H1 (cell line): ENCODE measurements around the gene SLC13A3. TPM values are rescaled to one million over a fixed set of nuclear protein-coding genes. Genes with fewer than 3 reads are reported as not detected.

Experiments
- CTCF ChIA-PET: fragments of 300-600 bp; sonication (Branson Sonifier 250); formaldehyde crosslinking; loops from one replicate; lab custom pipeline; 2021; ENCODE audit not compliant: partially characterized antibody; lab: Charles Lee
- POLR2A ChIA-PET: fragments of 300-600 bp; sonication (Branson Sonifier 250); formaldehyde crosslinking; loops from one replicate; lab custom pipeline; 2021; ENCODE audit warnings: inconsistent platforms; ENCODE audit not compliant: partially characterized antibody; lab: Charles Lee
- DNase-seq, 2 experiments: peaks; one replicate each; pipeline versions ENCODE4 v3.0.0 to v3.0.0-alpha.2; 2010 to 2022; ENCODE audit warnings: low spot score in 2 of 2, low read depth in 1 of 2, mixed read lengths in 1 of 2
- FAIRE-seq: peaks from 2 replicates; lab custom pipeline; 2011; peaks lifted over from hg19 to GRCh38; lab: Jason Lieb, UNC
- H2AFZ ChIP-seq: 2 replicates; pipeline ENCODE4 v1.8.1; 2012; ENCODE audit warnings: low read length, inconsistent platforms
- H2AK5ac ChIP-seq: 2 replicates; pipeline ENCODE4 v1.6.1; 2013; ENCODE audit warnings: low read depth, low read length
- H2BK120ac ChIP-seq: replicated peaks from 2 replicates; pipeline ENCODE3; 2013; ENCODE audit warnings: low read depth, low read length, inconsistent platforms
- H2BK12ac ChIP-seq: 2 replicates; pipeline ENCODE4 v1.6.1; 2013; ENCODE audit warnings: low read depth, low read length
- H2BK15ac ChIP-seq: 2 replicates; pipeline ENCODE4 v1.6.1; 2013; ENCODE audit warnings: low read length
- H2BK20ac ChIP-seq: 2 replicates; pipeline ENCODE4 v1.6.1; 2013; ENCODE audit warnings: low read length
- H2BK5ac ChIP-seq: 2 replicates; pipeline ENCODE4 v1.6.1; 2013; ENCODE audit warnings: low read depth, low read length
- H3K14ac ChIP-seq: 2 replicates; pipeline ENCODE4 v1.6.1; 2013; ENCODE audit warnings: inconsistent platforms; ENCODE audit not compliant: insufficient read length
- H3K18ac ChIP-seq: 2 replicates; pipeline ENCODE4 v1.6.1; 2013; ENCODE audit warnings: low read length; ENCODE audit errors: extremely low read depth
- H3K23ac ChIP-seq: 2 replicates; pipeline ENCODE4 v1.6.1; 2013; ENCODE audit warnings: inconsistent platforms; ENCODE audit not compliant: insufficient read length
- H3K23me2 ChIP-seq: 2 replicates; pipeline ENCODE4 v1.6.1; 2013; ENCODE audit warnings: low read depth, low read length
- H3K27ac ChIP-seq: 2 replicates; pipeline ENCODE4 v1.6.1; 2011; ENCODE audit warnings: low read depth, low read length, inconsistent platforms
- H3K27me3 ChIP-seq, 4 experiments: replicated peaks in 1 of 4; 1 replicate in 1 of 4; 2 replicates in 3 of 4; pipeline versions ENCODE4 v1.6.1 to v1.8.1; 2011 to 2013; ENCODE audit warnings: low read length in 3 of 4, mild to moderate bottlenecking in 3 of 4, inconsistent platforms in 2 of 4, mixed read lengths in 2 of 4, moderate library complexity in 1 of 4; ENCODE audit not compliant: control insufficient read depth in 3 of 4, insufficient read depth in 3 of 4; ENCODE audit errors: extremely low read depth in 1 of 4
- H3K36me3 ChIP-seq, 4 experiments: 2 replicates each; pipeline versions ENCODE4 v1.6.1 to v1.8.1; 2011 to 2013; ENCODE audit warnings: mild to moderate bottlenecking in 4 of 4, low read length in 3 of 4, moderate library complexity in 2 of 4, control low read depth in 1 of 4, inconsistent platforms in 1 of 4; ENCODE audit not compliant: insufficient read depth in 4 of 4, control insufficient read depth in 2 of 4
- H3K4ac ChIP-seq: replicated peaks from 2 replicates; pipeline ENCODE3; 2013; ENCODE audit warnings: low read length, low read depth, mixed read lengths, inconsistent platforms; ENCODE audit not compliant: insufficient read length
- H3K4me1 ChIP-seq, 4 experiments: replicated peaks in 1 of 4; 1 replicate in 1 of 4; 2 replicates in 3 of 4; pipeline versions ENCODE4 v1.6.1 to v1.8.1; 2011 to 2013; ENCODE audit warnings: low read length in 3 of 4, inconsistent platforms in 2 of 4, mixed read lengths in 1 of 4; ENCODE audit not compliant: insufficient read depth in 4 of 4, control insufficient read depth in 3 of 4
- H3K4me2 ChIP-seq, 2 experiments: 2 replicates each; pipeline versions ENCODE4 v1.6.1 to v1.8.1; 2011 to 2013; ENCODE audit warnings: low read depth in 2 of 2, low read length in 2 of 2, control low read depth in 1 of 2, inconsistent platforms in 1 of 2, mild to moderate bottlenecking in 1 of 2; ENCODE audit not compliant: insufficient read depth in 1 of 2
- H3K4me3 ChIP-seq, 4 experiments: fragments of 200-600, 300-600 bp in 1 of 4; sonication (generic), shearing (Covaris generic), sonication (Bioruptor Twin) in 1 of 4; 2 replicates each; pipeline versions ENCODE4 v1.5.1 to v1.8.1; 2011 to 2016; ENCODE audit warnings: low read length in 4 of 4, low read depth in 3 of 4, control low read depth in 2 of 4, inconsistent platforms in 2 of 4, mild to moderate bottlenecking in 2 of 4, mixed read lengths in 1 of 4, moderate library complexity in 1 of 4; ENCODE audit not compliant: insufficient read depth in 2 of 4; ENCODE audit errors: extremely low read depth in 1 of 4
- H3K56ac ChIP-seq: replicated peaks from 2 replicates; pipeline ENCODE3; 2013; ENCODE audit warnings: low read depth, mild to moderate bottlenecking, mixed read lengths, low read length, inconsistent platforms; ENCODE audit not compliant: insufficient read length
- H3K79me1 ChIP-seq: 2 replicates; pipeline ENCODE4 v1.6.1; 2013; ENCODE audit warnings: low read depth, low read length, control low read depth
- H3K79me2 ChIP-seq, 2 experiments: 2 replicates each; pipeline versions ENCODE4 v1.6.1 to v1.8.1; 2012 to 2013; ENCODE audit warnings: low read length in 2 of 2, mild to moderate bottlenecking in 2 of 2, inconsistent platforms in 1 of 2; ENCODE audit not compliant: insufficient read depth in 2 of 2, control insufficient read depth in 1 of 2
- H3K9ac ChIP-seq, 4 experiments: replicated peaks in 1 of 4; 1 replicate in 1 of 4; 2 replicates in 3 of 4; pipeline versions ENCODE4 v1.6.1 to v1.8.1; 2011 to 2013; ENCODE audit warnings: low read depth in 3 of 4, low read length in 3 of 4, control low read depth in 2 of 4, mild to moderate bottlenecking in 2 of 4, moderate library complexity in 2 of 4, inconsistent platforms in 1 of 4; ENCODE audit errors: extremely low read depth in 1 of 4
- H3K9me3 ChIP-seq, 2 experiments: 2 replicates each; pipeline versions ENCODE4 v1.6.1 to v1.8.1; 2012 to 2013; ENCODE audit warnings: mild to moderate bottlenecking in 2 of 2, moderate library complexity in 2 of 2, control low read depth in 1 of 2, inconsistent platforms in 1 of 2, low read depth in 1 of 2, low read length in 1 of 2, mixed read lengths in 1 of 2; ENCODE audit not compliant: insufficient read depth in 2 of 2
- H4K20me1 ChIP-seq, 2 experiments: replicated peaks in 1 of 2; 2 replicates each; pipeline versions ENCODE3 to v1.8.1; 2011 to 2013; ENCODE audit warnings: inconsistent platforms in 2 of 2, low read length in 2 of 2, mild to moderate bottlenecking in 1 of 2; ENCODE audit not compliant: insufficient read depth in 2 of 2, control insufficient read depth in 1 of 2
- H4K5ac ChIP-seq: 2 replicates; pipeline ENCODE4 v1.6.1; 2013; ENCODE audit warnings: low read length, low read depth, mixed read lengths, inconsistent platforms; ENCODE audit not compliant: insufficient read length
- H4K8ac ChIP-seq: 2 replicates; pipeline ENCODE4 v1.8.0; 2013; ENCODE audit warnings: mild to moderate bottlenecking, moderate library complexity, low read length, inconsistent platforms; ENCODE audit not compliant: insufficient read depth; ENCODE audit errors: extremely low read depth
- H4K91ac ChIP-seq: replicated peaks from 2 replicates; pipeline ENCODE3; 2013; ENCODE audit warnings: low read length, mixed read lengths, inconsistent platforms; ENCODE audit not compliant: insufficient read length
- ATF3 ChIP-seq: IDR thresholded peaks from 2 replicates; pipeline ENCODE4 v1.6.1; 2011; ENCODE audit warnings: low read depth, mild to moderate bottlenecking, low read length; ENCODE audit not compliant: insufficient read depth
- BCL11A ChIP-seq, 2 experiments: IDR thresholded peaks; one replicate each; pipeline ENCODE4 v1.6.1; 2011; ENCODE audit warnings: low read depth in 2 of 2, low read length in 2 of 2, mild to moderate bottlenecking in 2 of 2
- CTBP2 ChIP-seq: IDR thresholded peaks from 2 replicates; pipeline ENCODE4 v1.7.0; 2011; ENCODE audit warnings: borderline replicate concordance, mild to moderate bottlenecking, moderate library complexity, mixed read lengths, low read length; ENCODE audit not compliant: insufficient read depth, insufficient read length
- HDAC6 ChIP-seq: IDR thresholded peaks from one replicate; pipeline ENCODE4 v1.7.1; 2012; ENCODE audit warnings: low read depth, mild to moderate bottlenecking, inconsistent platforms, low read length, moderate library complexity
- NANOG ChIP-seq: IDR thresholded peaks from 2 replicates; pipeline ENCODE4 v1.6.1; 2011; ENCODE audit warnings: low read length, low read depth, mild to moderate bottlenecking, inconsistent platforms; ENCODE audit not compliant: insufficient read depth, poor library complexity, severe bottlenecking
- RBBP5 ChIP-seq: IDR thresholded peaks from 2 replicates; pipeline ENCODE4 v1.7.1; 2012; ENCODE audit warnings: low read depth, mild to moderate bottlenecking, inconsistent platforms, low read length, moderate library complexity, borderline replicate concordance
- RFX5 ChIP-seq: IDR thresholded peaks from 2 replicates; pipeline ENCODE4 v1.6.1; 2011; ENCODE audit warnings: low read depth, low read length, improper control_type of control experiment, borderline replicate concordance
- SIRT6 ChIP-seq: IDR thresholded peaks from one replicate; pipeline ENCODE4 v1.7.1; 2012; ENCODE audit warnings: low read length, inconsistent platforms
- SRF ChIP-seq: IDR thresholded peaks from 2 replicates; pipeline ENCODE4 v1.6.1; 2011; ENCODE audit warnings: mild to moderate bottlenecking, low read depth, low read length, moderate library complexity
- SUZ12 ChIP-seq: fragments of 200-600 bp; sonication (generic); IDR thresholded peaks from 2 replicates; pipeline ENCODE4 v1.6.1; 2012; ENCODE audit warnings: mild to moderate bottlenecking, inconsistent platforms, low read length, moderate library complexity, mixed read lengths
- WGBS, 2 experiments: shearing (Covaris generic) in 1 of 2; methylation state at CpG; one replicate each; pipeline versions ENCODE4 v1.1.6 to v1.1.7; 2013 to 2015; ENCODE audit warnings: low lambda C conversion rate in 2 of 2, mixed read lengths in 2 of 2, inconsistent platforms in 1 of 2, low coverage in 1 of 2, missing lambda C conversion rate in 1 of 2; ENCODE audit not compliant: insufficient replicate concordance in 2 of 2, insufficient coverage in 1 of 2, insufficient read length in 1 of 2; ENCODE audit errors: extremely low coverage in 1 of 2, missing lambda C conversion rate in 1 of 2; 5-methylcytosine and 5-hydroxymethylcytosine counted together
- polyA plus RNA-seq, 7 experiments: library from polyadenylated mRNA; depleted of rRNA in 3 of 7; stranded (reverse) in 5 of 7; unstranded in 2 of 7; fragments of >200 nt in 5 of 7; fragments of 200-250 nt in 2 of 7; gene quantifications; 1 replicate in 5 of 7; 2 replicates in 1 of 7; 4 replicates in 1 of 7; pipeline versions ENCODE4 v1.2.1 to v1.2.3, GENCODE V29; 2011 to 2013; ENCODE audit warnings: missing spikeins in 2 of 7, mixed read lengths in 2 of 7
- total RNA-seq: library from RNA; stranded (reverse); fragmentation: NEBNext Ultra II Directional; extraction: Animal tissue kit (Norgen Biotek cat#: 25700); gene quantifications from 2 replicates; pipeline ENCODE4 v1.2.1, GENCODE V29; 2021
- TF ChIP-seq, protein P1 (sequence below): IDR thresholded peaks from 2 replicates; pipeline ENCODE4 v1.6.1; 2012; ENCODE audit warnings: inconsistent platforms
- TF ChIP-seq, protein P2 (sequence below): IDR thresholded peaks from 2 replicates; pipeline ENCODE4 v1.6.1; 2012; ENCODE audit warnings: inconsistent platforms

SLC13A3 gene
- total and polyA plus RNA-seq, 2 of the 8 experiments (the other 6 are each of a cell fraction or from before 2014, with no cell fraction given): 9.4 to 12.6 TPM

- H4K20me1 ChIP-seq: no peaks in the 10 kb centered on the region
These were observed 104.3 kb downstream of the SLC13A3 start for GRCh38 chr20:46546936-46547335.

More at GRCh38 chr20:46546936-46547335, 104.3 kb downstream of the SLC13A3 start:
- Histone ChIP-seq H3K14ac (no peak overlapping the region), H2BK5ac (no peak overlapping the region), H3K18ac (no peak overlapping the region), H2BK12ac (no peak overlapping the region), H4K5ac (no peak overlapping the region), H2BK20ac (no peak overlapping the region), H3K79me2 (no peaks in the 10 kb centered on the region), H3K9me3 (no peaks in the 10 kb centered on the region), H3K79me1 (no peaks in the 10 kb centered on the region), H3K23ac (no peak overlapping the region), H2AFZ (no peak overlapping the region), H3K4me1 (peaks cover 4 to 12% (median 8%) of the 10 kb centered on the region in 4 experiments), H3K56ac (no peak overlapping the region), H3K9ac (no peak overlapping the region), H3K4me2 (no peak overlapping the region), H4K8ac (no peak overlapping the region), H3K27me3 (no peaks in the 10 kb centered on the region; a peak in 2 of 7 replicates), H3K23me2 (no peaks in the 10 kb centered on the region), H2BK15ac (no peak overlapping the region), H2AK5ac (no peak overlapping the region), H4K91ac (no peak overlapping the region), H3K27ac (no peak overlapping the region), H3K36me3 (no peaks in the 10 kb centered on the region), H3K4ac (no peak overlapping the region), H3K4me3 (no peak overlapping the region), H2BK120ac (no peak overlapping the region)
- ChIA-PET CTCF (interaction anchor here (0.6 to 7.7 kb wide), 4 partner anchors 9 to 27 kb away, joined by 3 to 64 read pairs (median 4); no protein-coding TSS in a partner anchor), POLR2A (no interaction called here)
- FAIRE-seq (no peak), DNase-seq (no peak)
- TF ChIP-seq CTBP2 (no peak), NANOG (no peak), SUZ12 (no peak), HDAC6 (no peak), SIRT6 (no peak), BCL11A (IDR thresholded peaks at IDR 0.05; ENCODE audit: low read depth in 2 of 2, low read length in 2 of 2) (no peak), SRF (no peak), RFX5 (no peak), RBBP5 (no peak), ATF3 (no peak)
- TF ChIP-seq, protein P1, sequence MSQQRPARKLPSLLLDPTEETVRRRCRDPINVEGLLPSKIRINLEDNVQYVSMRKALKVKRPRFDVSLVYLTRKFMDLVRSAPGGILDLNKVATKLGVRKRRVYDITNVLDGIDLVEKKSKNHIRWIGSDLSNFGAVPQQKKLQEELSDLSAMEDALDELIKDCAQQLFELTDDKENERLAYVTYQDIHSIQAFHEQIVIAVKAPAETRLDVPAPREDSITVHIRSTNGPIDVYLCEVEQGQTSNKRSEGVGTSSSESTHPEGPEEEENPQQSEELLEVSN: no peak
- TF ChIP-seq, protein P2, sequence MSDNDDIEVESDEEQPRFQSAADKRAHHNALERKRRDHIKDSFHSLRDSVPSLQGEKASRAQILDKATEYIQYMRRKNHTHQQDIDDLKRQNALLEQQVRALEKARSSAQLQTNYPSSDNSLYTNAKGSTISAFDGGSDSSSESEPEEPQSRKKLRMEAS: no peak
- 90% methylated on average over 6 of the region's 6 CpGs; no CpG with 5 or more reads in 1 of the 2 experiments for WGBS, 2 experiments
